Dedifferentiated amniotic fluid mesenchymal stem cell (primary cell): Measurements from ENCODE around the gene SUCNR1.
"Not testable (repeated sequence)": the region's sequence is repeated elsewhere in the genome, so short reads cannot be mapped to it uniquely, and the experiment has no call there.

ENCODE experiments used
- DNase-seq: peaks from one replicate; pipeline ENCODE4 v3.0.0-alpha.2; 2016; ENCODE audit errors: extremely low spot score

The SUCNR1 gene

GRCh38 chr3:151873398-151873797, at the start of gene SUCNR1:
TSS of gene SUCNR1 (plus strand) at chr3:151873643. CDS start at chr3:151879893, 6,250 bp downstream.
- DNase-seq: no peak

- no peak for DNase-seq
Measured at GRCh38 chr3:151827816-151828215, 45.6 kb upstream of the SUCNR1 start.

- DNase-seq: no peak
Measured at GRCh38 chr3:151835751-151836525, 37.5 kb upstream of the SUCNR1 start.

- peak; percentile 28 for DNase-seq
Measured at GRCh38 chr3:151837057-151837456, 36.4 kb upstream of the SUCNR1 start.

- DNase-seq: peak; percentile 88
Measured at GRCh38 chr3:151838574-151839312, 34.7 kb upstream of the SUCNR1 start.

GRCh38 chr3:151839313-151839631, 34.2 kb upstream of the SUCNR1 start:
- DNase-seq: no peak

GRCh38 chr3:151841801-151842200, 31.6 kb upstream of the SUCNR1 start:
- no peak for DNase-seq

- DNase-seq: no peak
Measured at GRCh38 chr3:151843275-151843674, 30.2 kb upstream of the SUCNR1 start.

- no peak for DNase-seq
Measured at GRCh38 chr3:151845306-151845905, 28.0 kb upstream of the SUCNR1 start.

- DNase-seq: not testable (repeated sequence)
Measured at GRCh38 chr3:151850065-151850464, 23.4 kb upstream of the SUCNR1 start.

- no peak for DNase-seq
Measured at GRCh38 chr3:151852074-151852811, 21.2 kb upstream of the SUCNR1 start.

- no peak for DNase-seq
Measured at GRCh38 chr3:151856118-151856517, 17.3 kb upstream of the SUCNR1 start.

- DNase-seq: no peak
Measured at GRCh38 chr3:151856641-151857040, 16.8 kb upstream of the SUCNR1 start.

- no peak for DNase-seq
Measured at GRCh38 chr3:151859233-151859673, 14.2 kb upstream of the SUCNR1 start.

GRCh38 chr3:151859905-151860304, 13.5 kb upstream of the SUCNR1 start:
- DNase-seq: no peak

GRCh38 chr3:151863611-151864010, 9.8 kb upstream of the SUCNR1 start:
- DNase-seq: no peak

GRCh38 chr3:151864423-151865101, 8.9 kb upstream of the SUCNR1 start:
- DNase-seq: peak; percentile 75

- DNase-seq: no peak
Measured at GRCh38 chr3:151866711-151867410, 6.6 kb upstream of the SUCNR1 start.

- DNase-seq: no peak
Measured at GRCh38 chr3:151867666-151868065, 5.8 kb upstream of the SUCNR1 start.

- no peak for DNase-seq
Measured at GRCh38 chr3:151869181-151869580, 4.3 kb upstream of the SUCNR1 start.
